OCI-LY3 (cell line): Measurements from ENCODE around the gene CCDC182.

Source experiments
- H2AFZ ChIP-seq: fragments of 200-600, 300-600 bp; shearing (Covaris generic); 2 replicates; pipeline ENCODE4 v1.6.0; 2014; ENCODE audit warnings: antibody characterized with exemption, low read depth, low read length
- H3K27ac ChIP-seq: fragments of 200-600, 300-600 bp; sonication (generic); 2 replicates; pipeline ENCODE4 v1.5.1; 2014; ENCODE audit warnings: mild to moderate bottlenecking, low read length, moderate library complexity, mixed read lengths
- H3K27me3 ChIP-seq: fragments of 200-600, 300-600 bp; sonication (generic); 2 replicates; pipeline ENCODE4 v1.6.1; 2014; ENCODE audit warnings: low read depth, low read length, mixed read lengths
- H3K36me3 ChIP-seq: fragments of 200-600, 300-600 bp; sonication (generic); replicated peaks from 2 replicates; pipeline ENCODE3; 2014; ENCODE audit warnings: low read depth, low read length, mixed read lengths
- H3K4me1 ChIP-seq: fragments of 300-600, 200-600 bp; sonication (generic); 2 replicates; pipeline ENCODE4 v1.6.1; 2014; ENCODE audit warnings: low read length, mixed read lengths
- H3K4me2 ChIP-seq: fragments of 200-600, 300-600 bp; sonication (generic); 2 replicates; pipeline ENCODE4 v1.6.1; 2014; ENCODE audit warnings: low read length, mixed read lengths
- H3K4me3 ChIP-seq: fragments of 300-600, 200-600 bp; sonication (generic); 2 replicates; pipeline ENCODE4 v1.5.1; 2014; ENCODE audit warnings: antibody characterized with exemption, mild to moderate bottlenecking, low read length, moderate library complexity
- H3K79me2 ChIP-seq: fragments of 300-600, 200-600 bp; shearing (Covaris generic); 2 replicates; pipeline ENCODE4 v1.6.1; 2014; ENCODE audit warnings: mild to moderate bottlenecking, low read length, mixed read lengths
- H3K9ac ChIP-seq: fragments of 300-600, 200-600 bp; shearing (Covaris generic); 2 replicates; pipeline ENCODE4 v1.6.0; 2014; ENCODE audit warnings: mild to moderate bottlenecking, low read length, moderate library complexity
- H3K9me3 ChIP-seq: fragments of 200-600, 300-600 bp; shearing (Covaris generic); 2 replicates; pipeline ENCODE4 v1.6.1; 2014; ENCODE audit warnings: low read length, mixed read lengths; ENCODE audit not compliant: insufficient read depth
- H4K20me1 ChIP-seq: fragments of 200-600, 300-600 bp; sonication (generic); 2 replicates; pipeline ENCODE4 v1.6.1; 2016; ENCODE audit warnings: low read length, mixed read lengths; ENCODE audit not compliant: insufficient read depth
- EZH2phosphoT487 ChIP-seq: fragments of 200-600 bp; shearing (Covaris generic); IDR thresholded peaks from 2 replicates; pipeline ENCODE4 v1.6.1; 2018; ENCODE audit warnings: antibody characterized with exemption, mixed run types, low read depth
- TF ChIP-seq, protein P1 (sequence below): fragments of 200-600, 300-600 bp; sonication (generic); IDR thresholded peaks from 2 replicates; pipeline ENCODE4 v1.5.1; 2014; ENCODE audit warnings: antibody characterized with exemption, low read length, low read depth

Gene CCDC182

DNA sequence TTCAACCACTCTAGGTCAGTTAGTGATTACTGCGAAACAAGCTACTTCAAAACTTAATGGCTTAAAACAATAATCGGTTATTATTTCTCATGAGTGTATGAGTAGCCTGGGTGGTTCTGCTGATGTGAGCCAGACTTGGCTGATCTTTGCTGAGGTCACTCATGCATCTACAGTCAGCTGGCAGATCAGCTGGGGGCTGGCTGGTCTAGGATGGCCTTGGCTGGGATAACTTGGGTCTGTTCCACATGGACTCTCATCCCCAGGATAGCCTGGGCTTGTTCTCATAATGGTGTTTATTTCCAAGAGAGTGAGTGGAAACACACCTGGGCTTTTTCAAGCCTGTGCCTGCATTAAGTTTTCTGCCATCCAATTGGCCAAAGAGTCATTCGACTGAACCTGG lies 13.0 kb downstream of the CCDC182 start:
- H3K4me2 ChIP-seq: no peak overlapping the region
- no peak for TF ChIP-seq EZH2phosphoT487
- TF ChIP-seq, protein P1, sequence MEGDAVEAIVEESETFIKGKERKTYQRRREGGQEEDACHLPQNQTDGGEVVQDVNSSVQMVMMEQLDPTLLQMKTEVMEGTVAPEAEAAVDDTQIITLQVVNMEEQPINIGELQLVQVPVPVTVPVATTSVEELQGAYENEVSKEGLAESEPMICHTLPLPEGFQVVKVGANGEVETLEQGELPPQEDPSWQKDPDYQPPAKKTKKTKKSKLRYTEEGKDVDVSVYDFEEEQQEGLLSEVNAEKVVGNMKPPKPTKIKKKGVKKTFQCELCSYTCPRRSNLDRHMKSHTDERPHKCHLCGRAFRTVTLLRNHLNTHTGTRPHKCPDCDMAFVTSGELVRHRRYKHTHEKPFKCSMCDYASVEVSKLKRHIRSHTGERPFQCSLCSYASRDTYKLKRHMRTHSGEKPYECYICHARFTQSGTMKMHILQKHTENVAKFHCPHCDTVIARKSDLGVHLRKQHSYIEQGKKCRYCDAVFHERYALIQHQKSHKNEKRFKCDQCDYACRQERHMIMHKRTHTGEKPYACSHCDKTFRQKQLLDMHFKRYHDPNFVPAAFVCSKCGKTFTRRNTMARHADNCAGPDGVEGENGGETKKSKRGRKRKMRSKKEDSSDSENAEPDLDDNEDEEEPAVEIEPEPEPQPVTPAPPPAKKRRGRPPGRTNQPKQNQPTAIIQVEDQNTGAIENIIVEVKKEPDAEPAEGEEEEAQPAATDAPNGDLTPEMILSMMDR: no peak

DNA sequence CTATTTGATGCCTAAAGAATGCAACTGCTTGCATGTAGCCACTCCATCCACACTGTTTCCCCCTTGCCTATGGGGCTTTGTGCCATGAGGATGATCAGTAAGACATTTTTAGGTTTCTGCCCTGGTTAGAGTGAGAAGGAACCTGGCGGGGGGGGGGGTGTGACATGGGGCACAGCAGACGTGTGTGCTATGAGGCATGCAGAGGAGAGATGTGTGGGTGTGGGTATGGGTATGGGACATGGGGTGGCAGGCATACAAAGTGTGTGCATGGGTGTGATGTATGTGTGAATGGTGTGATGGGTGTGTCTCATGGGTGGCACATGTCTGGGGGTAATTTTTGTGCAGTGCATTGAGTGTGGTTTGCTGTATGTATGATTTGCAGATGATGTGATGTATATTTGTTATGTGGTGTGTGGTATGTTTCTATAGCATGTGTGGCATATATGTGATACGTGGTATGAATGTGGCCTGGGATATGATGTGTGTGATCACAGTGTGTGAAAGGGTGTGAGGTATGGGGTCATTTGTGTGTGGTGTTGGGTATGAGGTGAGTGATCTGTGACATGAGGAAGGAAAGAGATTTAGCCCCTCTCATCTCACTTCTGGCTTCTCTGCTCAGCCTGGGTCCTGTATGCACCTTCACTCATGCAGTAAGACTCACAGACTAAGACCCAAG lies 14.9 kb downstream of the CCDC182 start:
- Histone ChIP-seq H3K4me3 (no peak overlapping the region), H2AFZ (no peak overlapping the region), H3K36me3 (no peaks in the 10 kb centered on the region), H3K4me1 (peaks cover 14% of the 10 kb centered on the region), H3K9ac (no peak overlapping the region), H3K27ac (no peak overlapping the region), H3K27me3 (peaks cover 25% of the 10 kb centered on the region), H3K4me2 (no peak overlapping the region), H3K9me3 (no peaks in the 10 kb centered on the region), H3K79me2 (no peaks in the 10 kb centered on the region), H4K20me1 (no peaks in the 10 kb centered on the region)
- TF ChIP-seq, protein P1: no peak
- TF ChIP-seq EZH2phosphoT487: no peak

More for the DNA sequence above, 13.0 kb downstream of the CCDC182 start:
- peaks cover 18% of the 10 kb centered on the region for H3K27me3 ChIP-seq
- H3K9ac ChIP-seq: no peak overlapping the region
- no peaks in the 10 kb centered on the region for H3K79me2 ChIP-seq
- no peak overlapping the region for H3K27ac ChIP-seq
- no peaks in the 10 kb centered on the region for H3K36me3 ChIP-seq
- peaks cover 23% of the 10 kb centered on the region for H3K4me1 ChIP-seq
- no peaks in the 10 kb centered on the region for H4K20me1 ChIP-seq
- no peak overlapping the region for H2AFZ ChIP-seq
- no peaks in the 10 kb centered on the region for H3K9me3 ChIP-seq
- no peak overlapping the region for H3K4me3 ChIP-seq

DNA sequence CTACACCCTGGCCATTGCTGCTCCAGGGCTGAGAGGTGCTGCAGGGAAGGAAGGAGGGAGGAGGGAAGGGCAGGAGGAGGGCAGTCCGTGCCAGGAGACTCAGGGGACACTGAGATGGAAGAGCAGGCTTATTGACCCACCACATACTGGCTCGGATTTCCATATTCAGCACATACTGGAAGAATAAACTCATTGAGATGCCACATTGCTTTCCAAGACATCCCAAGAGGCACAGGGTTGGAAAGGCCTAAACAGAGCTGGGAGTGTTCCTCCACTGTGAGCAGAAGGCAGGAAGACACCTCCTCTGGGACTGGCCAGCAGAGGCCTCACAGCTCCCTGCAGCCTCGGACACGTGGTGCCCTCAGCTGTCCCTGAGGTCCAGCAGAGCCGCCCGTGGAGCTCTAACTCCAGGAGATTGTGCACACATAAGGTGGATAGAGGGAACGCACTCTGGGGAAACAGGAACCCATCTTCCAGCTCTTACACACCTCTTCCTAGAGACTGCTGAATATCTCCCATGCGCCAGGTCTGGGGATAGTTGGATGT lies 17.4 kb downstream of the CCDC182 start:
- Histone ChIP-seq H3K4me3 (no peak overlapping the region), H2AFZ (no peak overlapping the region), H3K4me2 (no peak overlapping the region), H3K27ac (no peak overlapping the region), H3K9me3 (no peaks in the 10 kb centered on the region), H3K27me3 (peaks cover 21% of the 10 kb centered on the region), H3K9ac (no peak overlapping the region), H3K36me3 (no peaks in the 10 kb centered on the region), H3K79me2 (no peaks in the 10 kb centered on the region), H4K20me1 (no peaks in the 10 kb centered on the region), H3K4me1 (peaks cover 16% of the 10 kb centered on the region)
- TF ChIP-seq, protein P1: no peak
- no peak for TF ChIP-seq EZH2phosphoT487

DNA sequence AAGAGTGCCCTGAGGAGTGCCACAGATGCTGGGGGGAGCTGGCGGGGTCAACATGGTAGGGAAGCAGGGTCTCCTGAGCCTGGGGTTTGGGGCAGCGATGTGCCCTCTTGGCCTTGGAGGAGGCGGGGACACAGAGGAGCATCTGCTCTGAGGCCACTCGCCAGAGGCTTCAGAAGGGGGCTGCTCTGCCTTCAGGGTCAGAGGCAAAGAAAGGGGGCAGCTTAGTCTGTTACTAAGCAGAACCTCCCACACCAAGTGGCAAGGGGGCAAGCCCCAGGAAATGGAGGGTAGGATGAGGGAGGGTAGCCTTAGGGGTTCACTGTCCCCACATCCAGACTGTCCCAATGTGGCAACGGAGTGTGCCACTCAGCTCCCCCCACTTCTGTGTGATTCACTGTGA lies 18.3 kb downstream of the CCDC182 start:
- no peak overlapping the region for H3K4me2 ChIP-seq
- TF ChIP-seq EZH2phosphoT487: no peak
- TF ChIP-seq, protein P1: no peak
- no peak overlapping the region for H3K27ac ChIP-seq
- peaks cover 16% of the 10 kb centered on the region for H3K4me1 ChIP-seq
- no peaks in the 10 kb centered on the region for H3K79me2 ChIP-seq
- H3K36me3 ChIP-seq: no peaks in the 10 kb centered on the region
- H3K9me3 ChIP-seq: no peaks in the 10 kb centered on the region
- H3K4me3 ChIP-seq: no peak overlapping the region
- no peak overlapping the region for H3K9ac ChIP-seq
- no peak overlapping the region for H2AFZ ChIP-seq
- peaks cover 17% of the 10 kb centered on the region for H3K27me3 ChIP-seq
- H4K20me1 ChIP-seq: no peaks in the 10 kb centered on the region
